Astrocyte of the cerebellum (primary cell): Measurements from ENCODE around the gene TENM4.
"Not testable (repeated sequence)": the region's sequence is repeated elsewhere in the genome, so short reads cannot be mapped to it uniquely, and the experiment has no call there.

Experiments used
- DNase-seq: peaks from one replicate; pipeline ENCODE4 v3.0.0-alpha.2; 2011; ENCODE audit warnings: low read depth
- H3K4me3 ChIP-seq: 2 replicates; pipeline ENCODE4 v1.5.1; 2011; ENCODE audit warnings: mild to moderate bottlenecking, low read depth, low read length, moderate library complexity
- CTCF ChIP-seq: IDR thresholded peaks from 2 replicates; pipeline ENCODE4 v1.5.1; 2012; ENCODE audit warnings: low read length, low read depth, moderate library complexity, mild to moderate bottlenecking; ENCODE audit errors: missing control alignments
- in situ Hi-C: cut with HindIII; loops from 2 replicates; pipeline ENCODE4 v1.10.0; 2017; ENCODE audit warnings: low sequenced_read_pairs

The TENM4 gene

GRCh38 chr11:78898266-78898775 lies 542.5 kb downstream of the TENM4 start:
- no peak overlapping the region for H3K4me3 ChIP-seq
- in situ Hi-C loops = no loop called here
- DNase-seq = no peak
- no peak for TF ChIP-seq CTCF

- no peak overlapping the region for H3K4me3 ChIP-seq
- no peak for DNase-seq
- no peak for TF ChIP-seq CTCF
- in situ Hi-C loops = no loop called here
Measured at GRCh38 chr11:78893996-78894395, 546.8 kb downstream of the TENM4 start.

GRCh38 chr11:78889698-78890097 lies 551.1 kb downstream of the TENM4 start:
- TF ChIP-seq CTCF = no peak
- DNase-seq = no peak
- no peak overlapping the region for H3K4me3 ChIP-seq
- in situ Hi-C loops = no loop called here

- no peak for DNase-seq
- in situ Hi-C loops = no loop called here
- H3K4me3 ChIP-seq = no peak overlapping the region
- TF ChIP-seq CTCF = no peak
Measured at GRCh38 chr11:78886616-78887015, 554.2 kb downstream of the TENM4 start.

GRCh38 chr11:78884761-78885160 lies 556.1 kb downstream of the TENM4 start:
- in situ Hi-C loops = no loop called here
- DNase-seq = no peak
- H3K4me3 ChIP-seq = no peak overlapping the region
- no peak for TF ChIP-seq CTCF

- in situ Hi-C loops = no loop called here
- H3K4me3 ChIP-seq = no peak overlapping the region
- TF ChIP-seq CTCF = no peak
- DNase-seq = no peak
Measured at GRCh38 chr11:78883506-78883905, 557.3 kb downstream of the TENM4 start.

GRCh38 chr11:78879094-78879980 lies 561.5 kb downstream of the TENM4 start:
- H3K4me3 ChIP-seq, DNase-seq, in situ Hi-C loops: not testable (repeated sequence)
